Pancreas (tissue), 10 donors: Measurements from ENCODE around the gene PSORS1C1. TPM values are rescaled to one million over a fixed set of nuclear protein-coding genes. Genes with fewer than 3 reads are reported as not detected.

ENCODE experiments used
- ATAC-seq, 4 donors: fragments of 200-7000 bp; cut with Tn5 transposase; one replicate each; pipeline versions ENCODE4 v1.8.0 to v1.9.1; 2020; ENCODE audit warnings: mild to moderate bottlenecking in 4 of 4, moderate library complexity in 4 of 4
- DNase-seq, 6 donors: peaks; one replicate each; pipeline ENCODE4 v3.0.0-alpha.2; 2020
- FAIRE-seq: peaks from 2 replicates; lab custom pipeline; 2012; peaks lifted over from hg19 to GRCh38; lab: Jason Lieb, UNC
- H3K27ac ChIP-seq, 4 donors: fragments of 200-600 bp; sonication (generic); 1 replicate in 3 of 4; 2 replicates in 1 of 4; pipeline versions ENCODE4 v1.5.0 to v1.8.0; 2020
- H3K27me3 ChIP-seq, 4 donors: fragments of 200-600 bp; one replicate each; pipeline ENCODE4 v1.8.0; 2021
- H3K36me3 ChIP-seq, 3 donors: fragments of 200-600 bp; sonication (generic) in 1 of 3; one replicate each; pipeline versions ENCODE4 v1.5.0 to v1.8.0; 2020 to 2021
- H3K4me1 ChIP-seq, 3 donors: fragments of 200-600 bp; one replicate each; pipeline ENCODE4 v1.8.0; 2021
- H3K4me3 ChIP-seq, 4 donors: fragments of 200-600 bp; sonication (generic) in 2 of 4; one replicate each; pipeline versions ENCODE4 v1.5.0 to v1.8.0; 2020 to 2021
- H3K9me3 ChIP-seq, 4 donors: fragments of 200-600 bp; one replicate each; pipeline ENCODE4 v1.8.0; 2021
- CTCF ChIP-seq, 4 donors: fragments of 200-600 bp; sonication (generic) in 3 of 4; IDR thresholded peaks; one replicate each; pipeline versions ENCODE4 v1.5.0 to v1.8.0; 2021; ENCODE audit warnings: antibody characterized with exemption in 4 of 4
- WGBS, 2 donors: extraction: QIAGEN DNeasy Blood & Tissue Kit; methylation state at CpG; one replicate each; pipeline ENCODE4 v1.1.7; 2013; 5-methylcytosine and 5-hydroxymethylcytosine counted together
- intact Hi-C, 3 donors: fragments of 100-400 bp; cut with DNase I; formaldehyde crosslinking; loops; one replicate each; pipeline versions ENCODE4 v1.11.1 to v1.14.2; 2022
- polyA plus RNA-seq, 2 donors: library from polyadenylated mRNA; stranded (reverse); fragments of 200-250 nt; gene quantifications; one replicate each; pipeline ENCODE4 v1.2.3, GENCODE V29; 2013
- total RNA-seq, 6 donors: library from RNA; stranded (reverse); fragmentation: NEBNext Ultra II Directional in 4 of 6; extraction: Animal tissue kit (Norgen Biotek cat#: 25700) in 4 of 6; gene quantifications; one replicate each; pipeline versions ENCODE4 v1.2.1 to v1.2.4, GENCODE V29; 2021 to 2023
- donor health status: healthy with polysubstance abuse.
- donor health status: DM: no; HTN: no; CAD: no; lungs with moderate emphysema.
- donor health status: DM: no; HTN: no; CAD: no.
- donor health status: control.
- donor health status: control.
- donor health status: Bipolar disorder and iron deficiency.
- donor health status: DM: yes; HTN: yes; CAD: no.
- donor health status: DM: no; HTN: no; CAD: no.
- donor health status: DM: no; HTN: no; CAD: no.
- donor health status: DM: yes; HTN: yes; CAD: no.

PSORS1C1 gene
- total and polyA plus RNA-seq, 8 donors = 0.06 to 1.9 (median 0.49) TPM

GRCh38 chr6:31138982-31139381 lies 24.4 kb downstream of the PSORS1C1 start, which contains the start of gene PSORS1C2:
Gene PSORS1C2 (minus strand): TSS chr6:31139066. CDS start chr6:31139026, 40 bp downstream.
- intact Hi-C loops = loop anchor here in 2 of 3 donors (2.0 to 5.0 kb wide), 2 partner anchors 54 to 238 kb away; no protein-coding TSS in a partner anchor
- H3K27ac ChIP-seq = no peak within 1 kb of the TSS

GRCh38 chr6:31139599-31139998 lies 25.0 kb downstream of the PSORS1C1 start:
- H3K9me3 ChIP-seq = no peaks in the 10 kb centered on the region
- TF ChIP-seq CTCF (IDR thresholded peaks at IDR 0.05) = no peak
- intact Hi-C loops = loop anchor here in 2 of 3 donors (2.0 to 5.0 kb wide), 2 partner anchors 53 to 238 kb away; no protein-coding TSS in a partner anchor
- H3K27me3 ChIP-seq = no peaks in the 10 kb centered on the region
- no peaks in the 10 kb centered on the region for H3K36me3 ChIP-seq
- H3K4me1 ChIP-seq = no peaks in the 10 kb centered on the region
- H3K27ac ChIP-seq = no peak overlapping the region
- FAIRE-seq (no peak), ATAC-seq (no peak), DNase-seq (no peak)
- WGBS, 2 donors = 27 to 29% methylated on average over 4 of the region's 4 CpGs
- H3K4me3 ChIP-seq = no peak overlapping the region

More at GRCh38 chr6:31138982-31139381, 24.4 kb downstream of the PSORS1C1 start, which contains the start of gene PSORS1C2:
- Histone ChIP-seq H3K9me3 (no peaks in the 10 kb centered on the region), H3K27me3 (no peaks in the 10 kb centered on the region), H3K4me3 (no peak within 1 kb of the TSS), H3K4me1 (no peaks in the 10 kb centered on the region), H3K36me3 (no peaks in the 10 kb centered on the region)
- FAIRE-seq (no peak), DNase-seq (no peak), ATAC-seq (no peak)
- WGBS, 2 donors = 77% methylated on average over 4 of the region's 4 CpGs
- no peak for TF ChIP-seq CTCF (IDR thresholded peaks at IDR 0.05)

DNA sequence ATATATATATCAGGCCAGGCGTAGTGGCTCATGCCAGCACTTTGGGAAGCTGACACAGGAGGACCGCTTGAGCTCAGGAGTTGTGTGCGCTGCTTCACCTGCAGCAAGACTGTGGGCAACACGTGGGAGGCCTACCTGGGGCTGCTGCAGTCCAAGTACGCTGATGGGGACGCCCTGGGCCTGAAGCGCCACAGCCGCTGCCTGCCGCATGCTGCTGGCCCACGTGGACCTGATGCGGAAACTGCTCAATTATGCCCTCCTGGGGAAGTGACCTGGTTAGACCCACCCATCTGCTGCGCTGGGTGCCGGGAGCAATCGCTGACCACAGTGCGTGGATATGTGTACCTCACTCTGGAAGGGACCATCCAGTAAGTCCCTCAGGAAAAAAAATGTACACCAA lies 26.0 kb downstream of the PSORS1C1 start:
- no peak for FAIRE-seq
- Histone ChIP-seq H3K4me3 (no peak overlapping the region), H3K9me3 (no peaks in the 10 kb centered on the region), H3K36me3 (no peaks in the 10 kb centered on the region), H3K27me3 (no peaks in the 10 kb centered on the region), H3K4me1 (no peaks in the 10 kb centered on the region), H3K27ac (no peak overlapping the region)
- no peak for ATAC-seq
- 80 to 85% methylated on average over 15 of the region's 15 CpGs for WGBS, 2 donors
- DNase-seq = no peak
- intact Hi-C loops = no loop called here
- TF ChIP-seq CTCF (IDR thresholded peaks at IDR 0.05) = no peak

- no peak for ATAC-seq
- no peak overlapping the region for H3K27ac ChIP-seq
- intact Hi-C loops = no loop called here
- no peaks in the 10 kb centered on the region for H3K4me1 ChIP-seq
- H3K4me3 ChIP-seq = no peak overlapping the region
- no peaks in the 10 kb centered on the region for H3K36me3 ChIP-seq
- no peaks in the 10 kb centered on the region for H3K9me3 ChIP-seq
- no peaks in the 10 kb centered on the region for H3K27me3 ChIP-seq
- DNase-seq = no peak
- no peak for FAIRE-seq
- 52 to 63% methylated on average over 2 of the region's 2 CpGs for WGBS, 2 donors
- no peak for TF ChIP-seq CTCF (IDR thresholded peaks at IDR 0.05)
These were observed 27.8 kb downstream of the PSORS1C1 start for GRCh38 chr6:31142361-31142761.

DNA sequence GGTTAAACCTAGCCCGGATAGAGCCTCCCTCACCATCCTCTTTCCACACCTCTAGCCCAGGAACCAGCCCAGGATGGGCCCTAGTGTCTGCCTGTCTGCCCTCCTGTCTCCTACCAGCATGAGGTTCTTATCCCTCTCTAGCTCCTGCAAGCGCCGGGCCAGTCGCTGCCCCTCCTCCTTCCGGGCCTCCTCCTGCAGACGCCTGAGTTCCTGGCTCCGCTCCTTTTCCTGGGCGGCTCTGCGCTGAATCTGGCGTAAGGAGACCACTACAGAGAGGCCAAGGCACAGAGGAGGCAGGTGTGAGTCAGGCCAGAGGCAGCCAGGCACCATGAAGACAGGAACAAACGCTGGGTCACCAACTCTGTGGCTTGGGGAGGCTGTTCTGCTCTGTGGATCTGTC lies 28.5 kb downstream of the PSORS1C1 start:
- Histone ChIP-seq H3K4me1 (no peaks in the 10 kb centered on the region), H3K36me3 (no peaks in the 10 kb centered on the region), H3K27me3 (no peaks in the 10 kb centered on the region), H3K4me3 (no peak overlapping the region), H3K27ac (no peak overlapping the region), H3K9me3 (no peaks in the 10 kb centered on the region)
- no peak for TF ChIP-seq CTCF (IDR thresholded peaks at IDR 0.05)
- ATAC-seq (peak in 3 of 4 donors; percentile 14 to 31 (median 22)), FAIRE-seq (no peak), DNase-seq (no peak)
- WGBS, 2 donors = 73 to 74% methylated on average over 11 of the region's 11 CpGs
- intact Hi-C loops = no loop called here
